GM12801 (cell line): ENCODE data around the gene BBX.

ENCODE experiments used
- CTCF ChIP-seq: IDR thresholded peaks from one replicate; pipeline ENCODE4 v1.5.1; 2011; ENCODE audit warnings: control low read depth; ENCODE audit not compliant: insufficient read length; ENCODE audit errors: extremely low read depth

The BBX gene

GRCh38 chr3:107837895-107838612 is 315.3 kb downstream of the BBX start:
- no peak for TF ChIP-seq CTCF

- TF ChIP-seq CTCF, result no peak
Observed at GRCh38 chr3:107841831-107842230, 319.1 kb downstream of the BBX start.

- no peak for TF ChIP-seq CTCF
Observed at GRCh38 chr3:107842940-107843339, 320.2 kb downstream of the BBX start.

- TF ChIP-seq CTCF, result no peak
Observed at GRCh38 chr3:107845380-107846278, 322.9 kb downstream of the BBX start.

- TF ChIP-seq CTCF, result no peak
Observed at GRCh38 chr3:107846279-107846852, 323.6 kb downstream of the BBX start.

GRCh38 chr3:107847791-107848190 is 325.0 kb downstream of the BBX start:
- no peak for TF ChIP-seq CTCF

- TF ChIP-seq CTCF, result no peak
Observed at GRCh38 chr3:107848351-107848915, 325.7 kb downstream of the BBX start.
